CD4-positive, alpha-beta T cell treated with Interferon gamma for 1 hour (primary cell): ENCODE data around the gene CDK19.

Experiments
- DNase-seq: peaks from one replicate; pipeline ENCODE4 v3.0.0-alpha.2; 2020

Gene CDK19

GRCh38 chr6:110654096-110654820, 161.0 kb downstream of the CDK19 start:
- DNase-seq = no peak

GRCh38 chr6:110653381-110653780, 161.9 kb downstream of the CDK19 start:
- no peak for DNase-seq

- DNase-seq = no peak
Measured at GRCh38 chr6:110652520-110652919, 162.7 kb downstream of the CDK19 start.

DNA sequence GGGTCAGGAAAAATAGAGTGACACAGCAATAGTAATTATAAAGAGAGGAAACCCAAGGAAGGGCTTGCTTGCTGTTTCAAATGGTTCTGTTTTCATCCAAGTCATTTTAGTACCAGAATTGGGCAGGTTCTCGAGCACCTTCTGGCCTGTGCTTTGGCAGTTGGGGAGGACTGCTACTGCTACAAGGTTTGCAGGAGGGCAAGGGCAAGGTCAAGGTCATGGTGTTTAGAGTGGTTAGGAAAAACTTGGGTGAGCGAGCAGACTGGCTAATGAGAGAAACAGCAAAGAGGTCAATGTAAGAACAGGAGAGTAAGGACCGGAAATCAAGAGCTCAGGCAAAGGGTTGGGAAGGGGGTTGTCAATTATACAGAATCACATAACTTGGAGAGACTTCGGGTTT, 164.5 kb downstream of the CDK19 start:
- no peak for DNase-seq

GRCh38 chr6:110649704-110650103, 165.6 kb downstream of the CDK19 start:
- DNase-seq = no peak

GRCh38 chr6:110646951-110647910, 168.0 kb downstream of the CDK19 start:
- no peak for DNase-seq

DNA sequence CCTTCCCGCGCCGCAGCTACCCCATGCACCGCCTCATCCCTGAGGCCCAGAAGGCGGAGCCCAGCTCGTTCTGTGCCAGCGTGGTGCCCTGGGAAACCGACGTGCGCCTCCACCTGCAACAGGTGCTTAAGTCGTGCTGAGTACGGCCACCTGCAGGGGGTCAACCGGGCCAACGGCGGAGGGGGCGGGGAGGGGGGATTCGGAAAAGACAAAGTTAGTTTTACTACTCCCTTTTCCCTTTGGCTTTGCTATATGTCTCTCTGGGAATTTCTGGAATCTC, 168.9 kb downstream of the CDK19 start:
- no peak for DNase-seq

DNA sequence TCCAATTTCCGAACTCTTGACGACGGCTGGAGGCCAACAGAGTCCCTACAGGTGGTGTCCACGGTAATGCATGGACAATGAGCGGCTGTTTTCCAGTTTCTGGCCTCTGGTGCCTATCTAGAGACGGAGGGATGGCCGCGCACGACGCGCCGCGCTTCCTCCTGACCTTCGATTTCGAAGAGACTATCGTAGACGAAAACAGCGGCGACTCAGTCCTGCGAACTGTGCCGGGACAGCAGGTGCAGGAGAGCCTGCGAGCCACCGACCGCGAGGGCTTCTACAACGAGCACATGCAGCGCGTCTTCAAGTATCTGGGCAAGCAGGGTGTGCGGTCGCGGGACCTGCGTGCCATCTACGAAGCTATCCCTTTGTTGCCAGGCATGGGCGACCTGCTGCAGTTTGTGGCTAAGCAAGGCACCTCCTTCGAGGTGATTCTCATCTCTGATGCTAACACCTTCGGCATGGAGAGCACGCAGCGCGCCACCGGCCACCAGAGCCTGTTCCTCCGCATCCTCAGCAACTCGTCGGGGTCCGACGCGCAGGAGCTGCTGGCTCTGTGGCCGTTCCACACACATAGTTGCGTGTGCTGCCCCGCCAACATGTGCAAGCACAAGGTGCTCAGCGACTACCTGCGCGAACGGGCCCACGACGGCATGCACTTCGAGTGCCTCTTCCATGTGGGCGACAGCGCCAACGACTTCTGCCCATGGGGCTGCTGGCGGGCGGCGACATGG, 169.4 kb downstream of the CDK19 start:
- no peak for DNase-seq

- no peak for DNase-seq
Measured at GRCh38 chr6:110643175-110643574, 172.1 kb downstream of the CDK19 start.

- DNase-seq = no peak
Measured at GRCh38 chr6:110642711-110643110, 172.6 kb downstream of the CDK19 start.

DNA sequence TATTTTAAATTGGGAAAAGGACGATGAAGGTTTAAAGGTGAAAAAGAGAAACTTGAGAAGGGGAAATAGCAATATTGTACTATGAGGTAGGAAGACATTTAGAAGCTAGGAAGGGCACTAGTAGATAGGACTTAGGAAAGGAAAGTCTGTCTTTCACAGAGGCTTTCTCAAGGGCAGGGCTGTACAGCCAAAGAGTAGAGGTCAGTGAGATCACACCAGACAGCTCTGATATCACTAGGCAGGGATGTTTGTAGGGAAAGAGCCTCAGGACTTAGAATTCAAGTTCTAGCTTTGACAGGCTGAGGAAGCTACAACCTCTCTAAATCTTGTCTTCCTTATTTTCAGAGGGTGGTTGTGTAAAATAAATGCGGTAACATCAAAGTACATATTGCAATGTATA, 178.5 kb downstream of the CDK19 start:
- no peak for DNase-seq

- DNase-seq = no peak
Measured at GRCh38 chr6:110635096-110635495, 180.2 kb downstream of the CDK19 start.

GRCh38 chr6:110633731-110634213, 181.5 kb downstream of the CDK19 start:
- DNase-seq = no peak

- no peak for DNase-seq
Measured at GRCh38 chr6:110629153-110629552, 186.1 kb downstream of the CDK19 start.

GRCh38 chr6:110628330-110628729, 186.9 kb downstream of the CDK19 start:
- no peak for DNase-seq

GRCh38 chr6:110626442-110626841, 188.8 kb downstream of the CDK19 start:
- DNase-seq = no peak

- DNase-seq = no peak
Measured at GRCh38 chr6:110625883-110626282, 189.4 kb downstream of the CDK19 start.

GRCh38 chr6:110622912-110623578, 192.2 kb downstream of the CDK19 start:
- DNase-seq = no peak

DNA sequence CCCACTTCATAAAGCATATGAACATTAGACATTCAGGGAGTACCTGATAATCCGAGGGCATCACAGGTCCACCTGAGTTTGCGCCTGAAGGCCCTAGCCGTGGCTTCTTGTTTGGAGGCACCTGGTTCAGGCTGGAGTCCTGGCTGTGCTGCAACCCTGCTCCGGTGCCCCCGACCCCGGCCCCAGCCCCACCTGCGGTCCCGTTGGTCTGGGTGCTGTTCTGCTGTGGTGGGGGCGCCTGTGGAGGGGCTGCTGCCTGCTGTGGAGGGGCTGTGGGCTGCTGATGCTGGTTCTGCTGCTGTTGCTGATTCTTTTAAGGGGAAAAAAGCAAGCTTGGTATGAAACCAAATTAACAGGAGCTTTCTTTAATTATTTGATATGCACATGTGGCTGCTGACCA, 194.2 kb downstream of the CDK19 start:
- DNase-seq = no peak

GRCh38 chr6:110620065-110620464, 195.2 kb downstream of the CDK19 start:
- DNase-seq = no peak

DNA sequence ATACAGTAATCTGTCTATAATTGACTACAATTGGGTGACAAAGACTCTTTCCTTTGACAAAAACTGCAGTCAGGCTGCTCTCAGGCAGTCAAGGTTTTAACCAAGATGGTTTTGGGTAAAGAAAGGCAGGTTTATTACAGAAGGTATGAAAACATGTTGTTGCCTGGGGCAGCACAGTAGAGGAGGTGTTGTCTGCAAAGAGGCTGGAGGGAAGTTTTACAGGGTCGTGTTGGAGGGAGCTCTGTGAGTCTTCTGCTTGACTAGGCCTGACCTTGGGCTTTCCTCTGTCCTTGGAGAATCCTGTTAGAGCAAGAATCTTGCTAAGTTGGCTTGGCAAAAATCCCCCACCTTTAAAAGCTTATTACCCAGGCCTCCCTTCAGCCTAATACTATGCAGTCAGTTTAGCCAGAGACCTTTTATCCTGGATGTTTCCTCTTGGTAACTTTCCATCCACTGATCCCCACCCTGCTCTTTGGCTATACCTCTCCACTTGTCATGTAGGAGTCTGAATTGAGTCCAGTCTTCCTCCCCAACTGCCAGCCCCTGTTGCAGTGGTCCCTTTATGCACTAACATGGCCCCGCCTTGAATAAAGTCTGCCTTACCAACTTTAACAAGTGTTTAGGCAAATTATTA, 195.9 kb downstream of the CDK19 start:
- DNase-seq = no peak

- DNase-seq = no peak
Measured at GRCh38 chr6:110618591-110619267, 196.5 kb downstream of the CDK19 start.
